ENCODE results near the gene PSTK. TPM values are rescaled to one million over a fixed set of nuclear protein-coding genes. Genes with fewer than 3 reads are reported as not detected.

The PSTK gene
- total RNA-seq: 2.7 TPM

- peak; percentile 99 for ATAC-seq
These were observed at the start of gene PSTK for GRCh38 chr10:122980209-122981065. Gene PSTK, plus strand, starts transcription at chr10:122980401. Its CDS starts 79 bp downstream, at chr10:122980480.

GRCh38 chr10:122931088-122931906 is 48.9 kb upstream of the PSTK start:
- no peak for ATAC-seq

GRCh38 chr10:122939133-122939855 is 40.9 kb upstream of the PSTK start:
- no peak for ATAC-seq

GRCh38 chr10:122939856-122940543 is 40.2 kb upstream of the PSTK start:
- no peak for ATAC-seq

- ATAC-seq: peak; percentile 62
These were observed 30.9 kb upstream of the PSTK start for GRCh38 chr10:122949296-122949695.

GRCh38 chr10:122953902-122954730 is 26.1 kb upstream of the PSTK start, which contains the start of gene C10orf88:
Gene C10orf88, minus strand, starts transcription at chr10:122954227. Its CDS starts 49 bp downstream, at chr10:122954178.
- ATAC-seq: peak; percentile 97

GRCh38 chr10:122954731-122955050 is 25.5 kb upstream of the PSTK start:
- ATAC-seq: no peak

- no peak for ATAC-seq
These were observed 24.3 kb upstream of the PSTK start for GRCh38 chr10:122955892-122956291.

GRCh38 chr10:122957474-122957873 is 22.7 kb upstream of the PSTK start:
- no peak for ATAC-seq

- ATAC-seq: no peak
These were observed 17.8 kb upstream of the PSTK start for GRCh38 chr10:122962405-122962804.

GRCh38 chr10:122966879-122967278 is 13.3 kb upstream of the PSTK start:
- ATAC-seq: no peak

- ATAC-seq: no peak
These were observed 11.5 kb upstream of the PSTK start for GRCh38 chr10:122968698-122969097.

GRCh38 chr10:122974023-122974422 is 6.2 kb upstream of the PSTK start:
- no peak for ATAC-seq

- ATAC-seq: no peak
These were observed 5.6 kb upstream of the PSTK start for GRCh38 chr10:122974543-122975064.

- ATAC-seq: no peak
These were observed 864 bp downstream of the PSTK start for GRCh38 chr10:122981066-122981464.

- no peak for ATAC-seq
These were observed 3.7 kb downstream of the PSTK start for GRCh38 chr10:122983898-122984297.

GRCh38 chr10:122984708-122985107 is 4.5 kb downstream of the PSTK start:
- ATAC-seq: no peak

- ATAC-seq: no peak
These were observed 6.1 kb downstream of the PSTK start for GRCh38 chr10:122986335-122986734.

GRCh38 chr10:122988501-122988900 is 8.3 kb downstream of the PSTK start:
- no peak for ATAC-seq

- ATAC-seq: no peak
These were observed 10.1 kb downstream of the PSTK start for GRCh38 chr10:122990278-122990677.

GRCh38 chr10:122992031-122992585 is 11.9 kb downstream of the PSTK start:
- ATAC-seq: no peak
